HepG2 (cell line): ENCODE data around the gene NBEA. TPM values are rescaled to one million over a fixed set of nuclear protein-coding genes. Genes with fewer than 3 reads are reported as not detected.

ENCODE experiments used
- ATAC-seq: fragments of 200-7000 bp; cut with Tn5 transposase; 3 replicates; pipeline ENCODE4 v1.9.1; 2020; ENCODE audit warnings: mild to moderate bottlenecking, moderate library complexity
- BruUV-seq: library from RNA; stranded (reverse); fragments of 400-500 nt; replicated peaks from 2 replicates; lab custom pipeline; 2021; lab: Mats Ljungman, UMichigan
- CTCF ChIA-PET: fragments of 300-600 bp; formaldehyde crosslinking; extraction: SDS; loops from one replicate; lab custom pipeline; 2021; ENCODE audit warnings: low total read pairs, inconsistent platforms, low intra/inter-chr PET ratio; lab: Yijun Ruan, JAX
- POLR2A ChIA-PET: fragments of 350-600 bp; sonication (Branson Sonifier 250); formaldehyde crosslinking; loops from one replicate; lab custom pipeline; 2020; ENCODE audit warnings: antibody characterized with exemption, inconsistent platforms; lab: Yijun Ruan, JAX
- DNase-seq: peaks from one replicate; pipeline ENCODE4 v3.0.0-alpha.2; 2015; ENCODE audit warnings: low spot score
- FAIRE-seq: peaks from 3 replicates; lab custom pipeline; 2011; peaks lifted over from hg19 to GRCh38; lab: Jason Lieb, UNC
- H2AFZ ChIP-seq: one replicate; pipeline ENCODE4 v1.6.1; 2011; ENCODE audit warnings: low read length, inconsistent platforms
- H3K27ac ChIP-seq: fragments of 300-600 bp; 3 replicates; pipeline ENCODE4 v1.8.0; 2011; ENCODE audit warnings: mixed run types, mild to moderate bottlenecking, mixed read lengths, low read length, inconsistent platforms; ENCODE audit not compliant: insufficient read depth; ENCODE audit errors: extremely low read length
- H3K27me3 ChIP-seq, 2 experiments: fragments of 200-600 bp in 1 of 2; 2 replicates in 1 of 2; 3 replicates in 1 of 2; pipeline versions ENCODE4 v1.6.0 to v1.8.0; 2011; ENCODE audit warnings: low read length in 2 of 2, mild to moderate bottlenecking in 2 of 2, moderate library complexity in 2 of 2, inconsistent platforms in 1 of 2; ENCODE audit not compliant: insufficient read depth in 2 of 2, control insufficient read depth in 1 of 2
- H3K36me3 ChIP-seq, 2 experiments: fragments of 200-600 bp in 1 of 2; replicated peaks in 1 of 2; 2 replicates in 1 of 2; 3 replicates in 1 of 2; pipeline versions ENCODE4 v1.5.1 to v1.8.0; 2011; ENCODE audit warnings: low read length in 2 of 2, inconsistent platforms in 1 of 2; ENCODE audit not compliant: insufficient read depth in 2 of 2, control insufficient read depth in 1 of 2
- H3K4me1 ChIP-seq: 2 replicates; pipeline ENCODE4 v1.5.1; 2012; ENCODE audit warnings: low read length, inconsistent platforms; ENCODE audit not compliant: insufficient read depth
- H3K4me2 ChIP-seq: 2 replicates; pipeline ENCODE4 v1.6.0; 2011; ENCODE audit warnings: low read depth, low read length, inconsistent platforms
- H3K4me3 ChIP-seq, 3 experiments: fragments of 200-600 bp in 1 of 3; sonication (generic), shearing (Covaris generic) in 1 of 3; replicated peaks in 1 of 3; 2 replicates each; pipeline ENCODE4 v1.5.1; 2011 to 2016; ENCODE audit warnings: low read length in 3 of 3, inconsistent platforms in 2 of 3, low read depth in 2 of 3, mild to moderate bottlenecking in 2 of 3, control low read depth in 1 of 3, mixed read lengths in 1 of 3; ENCODE audit not compliant: insufficient read depth in 1 of 3
- H3K79me2 ChIP-seq: one replicate; pipeline ENCODE4 v1.6.1; 2011; ENCODE audit warnings: low read length, inconsistent platforms; ENCODE audit not compliant: insufficient read depth
- H3K9ac ChIP-seq: 2 replicates; pipeline ENCODE4 v1.6.0; 2011; ENCODE audit warnings: mild to moderate bottlenecking, low read depth, low read length, inconsistent platforms; ENCODE audit not compliant: insufficient read depth
- H3K9me3 ChIP-seq: 2 replicates; pipeline ENCODE4 v1.5.1; 2012; ENCODE audit warnings: mild to moderate bottlenecking, low read length
- H4K20me1 ChIP-seq: 2 replicates; pipeline ENCODE4 v1.6.0; 2011; ENCODE audit warnings: inconsistent platforms, mild to moderate bottlenecking, low read length, moderate library complexity; ENCODE audit not compliant: insufficient read depth
- MXD3 ChIP-seq: IDR thresholded peaks from 2 replicates; pipeline ENCODE4 v1.6.1; 2016; ENCODE audit warnings: mild to moderate bottlenecking, missing biosample characterization, missing genetic modification reagents
- NFAT5 ChIP-seq: sonication (generic); formaldehyde crosslinking; IDR thresholded peaks from 2 replicates; pipeline ENCODE4 v1.4.0; 2020; ENCODE audit warnings: missing genetic modification reagents
- RBAK ChIP-seq: sonication (generic); formaldehyde crosslinking; IDR thresholded peaks from 2 replicates; pipeline ENCODE4 v1.5.1; 2020; ENCODE audit warnings: mild to moderate bottlenecking, missing genetic modification reagents
- RFXAP ChIP-seq: sonication (generic); formaldehyde crosslinking; IDR thresholded peaks from 2 replicates; pipeline ENCODE4 v1.4.0; 2020; ENCODE audit warnings: missing genetic modification reagents, borderline replicate concordance
- TFE3 ChIP-seq: IDR thresholded peaks from 2 replicates; pipeline ENCODE4 v1.6.1; 2016
- ZBTB37 ChIP-seq: sonication (generic); formaldehyde crosslinking; IDR thresholded peaks from 2 replicates; pipeline ENCODE4 v1.4.0; 2020; ENCODE audit warnings: mild to moderate bottlenecking, missing genetic modification reagents
- ZFP37 ChIP-seq: sonication (generic); formaldehyde crosslinking; IDR thresholded peaks from 2 replicates; pipeline ENCODE4 v1.4.0; 2020; ENCODE audit warnings: missing genetic modification reagents, borderline replicate concordance
- ZNF138 ChIP-seq: sonication (generic); formaldehyde crosslinking; IDR thresholded peaks from 2 replicates; pipeline ENCODE4 v1.5.0; 2020; ENCODE audit warnings: mild to moderate bottlenecking, low read depth, missing genetic modification reagents
- ZNF274 ChIP-seq: sonication (generic); formaldehyde crosslinking; IDR thresholded peaks from 2 replicates; pipeline ENCODE4 v1.5.1; 2020; ENCODE audit warnings: mild to moderate bottlenecking, missing genetic modification reagents
- ZNF609 ChIP-seq: sonication (generic); formaldehyde crosslinking; IDR thresholded peaks from 2 replicates; pipeline ENCODE4 v1.4.0; 2020; ENCODE audit warnings: mild to moderate bottlenecking, missing genetic modification reagents, borderline replicate concordance
- WGBS: methylation state at CpG from one replicate; pipeline ENCODE4 v1.1.6; 2017; ENCODE audit warnings: low lambda C conversion rate; 5-methylcytosine and 5-hydroxymethylcytosine counted together
- in situ Hi-C: cut with HindIII; loops from 2 replicates; pipeline ENCODE4 v1.10.0; 2017; ENCODE audit warnings: low pct_unique_long_range_greater_than_20kb; ENCODE audit not compliant: extremely low pct_ligation_motif_present
- intact Hi-C: fragments of 100-400 bp; cut with micrococcal nuclease; formaldehyde crosslinking; loops from one replicate; pipeline ENCODE4 v1.10.0; 2022; ENCODE audit not compliant: unreplicated experiment
- polyA plus RNA-seq, 8 experiments: library from polyadenylated mRNA; depleted of rRNA in 3 of 8; stranded (reverse) in 7 of 8; unstranded in 1 of 8; fragments of >200 nt; fragmentation: Illumina TruSeq in 4 of 8; extraction: Trizol in 4 of 8; gene quantifications; 2 replicates each; pipeline versions ENCODE4 v1.2.1 to v1.2.3, GENCODE V29; 2011 to 2016; ENCODE audit warnings: low read depth in 4 of 8, missing spikeins in 1 of 8, mixed read lengths in 1 of 8; ENCODE audit not compliant: insufficient read depth in 1 of 8
- total RNA-seq, 5 experiments: library from RNA; depleted of rRNA; stranded (reverse); fragments of >200 nt; fragmentation: Illumina TruSeq; extraction: Trizol; gene quantifications; 2 replicates each; pipeline ENCODE4 v1.2.3, GENCODE V29; 2016; ENCODE audit warnings: low read depth in 1 of 5

Gene NBEA
- total and polyA plus RNA-seq, 2 of the 13 experiments (the other 11 are each of a cell fraction or from before 2014, with no cell fraction given): 2.7 to 2.8 TPM

GRCh38 chr13:35354285-35354684 is 412.2 kb downstream of the NBEA start:
- Histone ChIP-seq H3K27ac (no peak overlapping the region), H3K4me1 (peaks cover 42% of the 10 kb centered on the region), H3K4me2 (no peak overlapping the region), H3K9me3 (no peaks in the 10 kb centered on the region), H3K79me2 (no peaks in the 10 kb centered on the region), H4K20me1 (no peaks in the 10 kb centered on the region), H2AFZ (no peak overlapping the region), H3K9ac (no peak overlapping the region), H3K27me3 (no peaks in the 10 kb centered on the region), H3K4me3 (no peak overlapping the region), H3K36me3 (no peaks in the 10 kb centered on the region)
- DNase-seq (no peak), ATAC-seq (no peak), FAIRE-seq (no peak)
- intact Hi-C loops: no loop called here
- TF ChIP-seq TFE3 (CRISPR knock-in tag) (no peak), ZNF274 (CRISPR knock-in tag) (no peak), NFAT5 (no peak), ZNF609 (CRISPR knock-in tag) (no peak), RBAK (no peak), ZBTB37 (CRISPR knock-in tag) (no peak), MXD3 (CRISPR knock-in tag) (no peak), ZNF138 (CRISPR knock-in tag) (no peak), RFXAP (CRISPR knock-in tag) (no peak), ZFP37 (CRISPR knock-in tag) (no peak)
- WGBS: 100% methylated on average over 2 of the region's 2 CpGs
- BruUV-seq: no TSS peak
- in situ Hi-C loops: no loop called here
- CTCF ChIA-PET: no interaction called here
- POLR2A ChIA-PET: no interaction called here
